KBM-7 (cell line): ENCODE measurements around the gene C1orf198.

Source experiments
- DNase-seq: peaks from one replicate; pipeline ENCODE4 v3.0.0-alpha.2; 2015
- in situ Hi-C: fragments of 300-500 bp; cut with MboI; formaldehyde crosslinking; loops from 2 replicates; pipeline ENCODE4 v1.14.3; 2020; ENCODE audit warnings: low sequenced_read_pairs, low pct_unique_long_range_greater_than_20kb, mixed read lengths

Gene C1orf198

GRCh38 chr1:230894664-230895063, 26.3 kb upstream of the C1orf198 start:
- DNase-seq, result no peak
- in situ Hi-C loops, result no loop called here

- in situ Hi-C loops, result no loop called here
- DNase-seq, result no peak
Measured at GRCh38 chr1:230894032-230894431, 25.7 kb upstream of the C1orf198 start.

- no peak for DNase-seq
- in situ Hi-C loops, result no loop called here
Measured at GRCh38 chr1:230892018-230892491, 23.7 kb upstream of the C1orf198 start.

- in situ Hi-C loops, result no loop called here
- no peak for DNase-seq
Measured at GRCh38 chr1:230891413-230891812, 23.1 kb upstream of the C1orf198 start.

- DNase-seq, result no peak
- in situ Hi-C loops, result no loop called here
Measured at GRCh38 chr1:230884646-230885045, 16.3 kb upstream of the C1orf198 start.

GRCh38 chr1:230883967-230884366, 15.6 kb upstream of the C1orf198 start:
- in situ Hi-C loops, result no loop called here
- DNase-seq, result no peak

- in situ Hi-C loops, result no loop called here
- no peak for DNase-seq
Measured at GRCh38 chr1:230879778-230880177, 11.5 kb upstream of the C1orf198 start.

- in situ Hi-C loops, result no loop called here
- no peak for DNase-seq
Measured at GRCh38 chr1:230878591-230878990, 10.3 kb upstream of the C1orf198 start.

GRCh38 chr1:230877924-230878590, 9.7 kb upstream of the C1orf198 start:
- in situ Hi-C loops, result no loop called here
- DNase-seq, result no peak

- DNase-seq, result no peak
- in situ Hi-C loops, result no loop called here
Measured at GRCh38 chr1:230877146-230877923, 9.0 kb upstream of the C1orf198 start.

- no peak for DNase-seq
- in situ Hi-C loops, result no loop called here
Measured at GRCh38 chr1:230876660-230877059, 8.3 kb upstream of the C1orf198 start.

GRCh38 chr1:230875370-230875769, 7.0 kb upstream of the C1orf198 start:
- in situ Hi-C loops, result no loop called here
- DNase-seq, result no peak

GRCh38 chr1:230870916-230871315, 2.6 kb upstream of the C1orf198 start:
- in situ Hi-C loops, result no loop called here
- DNase-seq, result no peak

- in situ Hi-C loops, result no loop called here
- DNase-seq, result no peak
Measured at GRCh38 chr1:230869500-230869899, 1.2 kb upstream of the C1orf198 start.

- peak; percentile 40 for DNase-seq
- in situ Hi-C loops, result no loop called here
Measured at GRCh38 chr1:230868736-230869385, 540 bp upstream of the C1orf198 start.

GRCh38 chr1:230867101-230867902, 1.0 kb downstream of the C1orf198 start:
- in situ Hi-C loops, result no loop called here
- peak; percentile 19 for DNase-seq

GRCh38 chr1:230866171-230867070, 1.9 kb downstream of the C1orf198 start:
- no peak for DNase-seq
- in situ Hi-C loops, result no loop called here

GRCh38 chr1:230865062-230865817, 3.1 kb downstream of the C1orf198 start:
- DNase-seq, result no peak
- in situ Hi-C loops, result no loop called here
